K562 (cell line): ENCODE results near the gene HLA-DOB. TPM values are rescaled to one million over a fixed set of nuclear protein-coding genes. Genes with fewer than 3 reads are reported as not detected.
A peak's percentile ranks its signal among the peaks of the same experiment; 100 is the strongest.

Source experiments
- ATF7 ChIP-seq: fragments of 450-650 bp; IDR thresholded peaks from 2 replicates; pipeline ENCODE4 v1.7.1; 2014; ENCODE audit warnings: mild to moderate bottlenecking, moderate library complexity
- ELF2 ChIP-seq: fragments of 250-450 bp; sonication (Bioruptor Pico); IDR thresholded peaks from 2 replicates; pipeline ENCODE4 v1.5.0; 2021; ENCODE audit warnings: mild to moderate bottlenecking
- ERF ChIP-seq: fragments of 450-650 bp; formaldehyde crosslinking; IDR thresholded peaks from 2 replicates; pipeline ENCODE4 v1.4.0; 2020; ENCODE audit warnings: mild to moderate bottlenecking, mixed read lengths
- EZH2 ChIP-seq: IDR thresholded peaks from 2 replicates; pipeline ENCODE4 v1.6.1; 2012; ENCODE audit warnings: low read depth, mild to moderate bottlenecking, inconsistent platforms, low read length, borderline replicate concordance
- HBP1 ChIP-seq: fragments of 450-650 bp; formaldehyde crosslinking; IDR thresholded peaks from 2 replicates; pipeline ENCODE4 v1.4.0; 2022; ENCODE audit warnings: missing genetic modification characterization
- HMGN3 ChIP-seq: IDR thresholded peaks from 2 replicates; pipeline ENCODE4 v1.6.1; 2011; ENCODE audit warnings: borderline replicate concordance, low read depth, mild to moderate bottlenecking, mixed read lengths, low read length; ENCODE audit not compliant: insufficient read length; ENCODE audit errors: extremely low read depth
- HOXB6 ChIP-seq: fragments of 250-450 bp; sonication (Bioruptor Pico); IDR thresholded peaks from 2 replicates; pipeline ENCODE4 v1.5.1; 2022; ENCODE audit warnings: mild to moderate bottlenecking, borderline replicate concordance
- KHSRP ChIP-seq: fragments of 450-650 bp; IDR thresholded peaks from 2 replicates; pipeline ENCODE4 v1.6.1; 2017
- KLF13 ChIP-seq: fragments of 450-650 bp; IDR thresholded peaks from 2 replicates; pipeline ENCODE4 v1.6.1; 2016; ENCODE audit warnings: missing genetic modification characterization, low read depth, mild to moderate bottlenecking, missing compliant biosample characterization, moderate library complexity, borderline replicate concordance
- MBD2 ChIP-seq: sonication (generic); IDR thresholded peaks from 2 replicates; pipeline ENCODE4 v1.6.1; 2016; ENCODE audit warnings: low read depth, borderline replicate concordance
- MYC ChIP-seq, 2 experiments: fragments of 250-450 bp in 1 of 2; sonication (Bioruptor Pico) in 1 of 2; IDR thresholded peaks; 2 replicates each; pipeline versions ENCODE4 v1.5.1 to v1.6.1; 2012 to 2021; ENCODE audit warnings: low read depth in 2 of 2, borderline replicate concordance in 1 of 2, improper control_type of control experiment in 1 of 2, low read length in 1 of 2, mild to moderate bottlenecking in 1 of 2, moderate library complexity in 1 of 2
- NR2C2 ChIP-seq, 2 experiments: fragments of 200-800 bp in 1 of 2; sonication (Bioruptor generic) in 1 of 2; sonication (generic) in 1 of 2; formaldehyde crosslinking in 1 of 2; IDR thresholded peaks; 2 replicates each; pipeline versions ENCODE4 v1.6.1 to v1.8.0; 2016 to 2022; ENCODE audit warnings: mild to moderate bottlenecking in 1 of 2, missing compliant biosample characterization in 1 of 2, missing genetic modification characterization in 1 of 2, missing genetic modification reagents in 1 of 2
- NR4A1 ChIP-seq, 2 experiments: fragments of 250-450 bp in 1 of 2; fragments of 450-650 bp in 1 of 2; sonication (Bioruptor Pico) in 1 of 2; IDR thresholded peaks; 2 replicates each; pipeline versions ENCODE4 v1.4.0 to v1.6.1; 2016 to 2020; ENCODE audit warnings: mild to moderate bottlenecking in 2 of 2, missing compliant biosample characterization in 1 of 2, missing genetic modification characterization in 1 of 2, moderate library complexity in 1 of 2
- POLR2AphosphoS5 ChIP-seq: IDR thresholded peaks from 2 replicates; pipeline ENCODE4 v1.6.1; 2011; ENCODE audit warnings: mild to moderate bottlenecking, low read depth, low read length, moderate library complexity; ENCODE audit not compliant: control insufficient read depth, insufficient read depth
- PURB ChIP-seq: sonication (generic); formaldehyde crosslinking; IDR thresholded peaks from 2 replicates; pipeline ENCODE4 v1.9.0; 2021; ENCODE audit warnings: low read depth, mild to moderate bottlenecking, missing genetic modification reagents
- SIN3B ChIP-seq: fragments of 450-650 bp; IDR thresholded peaks from 2 replicates; pipeline ENCODE4 v1.6.1; 2017; ENCODE audit warnings: low read depth, mild to moderate bottlenecking, moderate library complexity
- ZNF253 ChIP-seq: fragments of 250-450 bp; sonication (Bioruptor Pico); conservative IDR thresholded peaks from 2 replicates; pipeline ENCODE4 v1.6.1; 2021; ENCODE audit warnings: mild to moderate bottlenecking
- ZNF3 ChIP-seq: fragments of 250-450 bp; sonication (Bioruptor Pico); IDR thresholded peaks from 2 replicates; pipeline ENCODE4 v1.5.0; 2021; ENCODE audit warnings: mild to moderate bottlenecking, moderate library complexity
- ZNF324 ChIP-seq: fragments of 250-450 bp; sonication (Bioruptor Pico); IDR thresholded peaks from 2 replicates; pipeline ENCODE4 v1.4.0; 2020; ENCODE audit warnings: mild to moderate bottlenecking
- ZNF79 ChIP-seq: fragments of 250-450 bp; sonication (Bioruptor Pico); IDR thresholded peaks from 2 replicates; pipeline ENCODE4 v1.4.0; 2020; ENCODE audit warnings: low read depth, mild to moderate bottlenecking, moderate library complexity
- polyA plus RNA-seq, 8 experiments: library from polyadenylated mRNA; depleted of rRNA in 4 of 8; stranded (reverse) in 5 of 8; unstranded in 3 of 8; fragments of >200 nt; fragmentation: Nextera tagmentation in 2 of 8; fragmentation: Illumina TruSeq in 1 of 8; extraction: Ambion mirVana in 2 of 8; extraction: Trizol in 1 of 8; gene quantifications; 2 replicates each; pipeline versions ENCODE4 v1.2.1 to v1.2.3, GENCODE V29; 2011 to 2014; ENCODE audit warnings: inconsistent platforms in 1 of 8, missing spikeins in 1 of 8
- total RNA-seq, 7 experiments: library from RNA; depleted of rRNA in 6 of 7; stranded (reverse); fragments of >200 nt in 6 of 7; fragmentation: Illumina TruSeq in 2 of 7; extraction: Trizol in 2 of 7; gene quantifications; 2 replicates each; pipeline versions ENCODE4 v1.2.1 to v1.2.3, GENCODE V29; 2011 to 2021; ENCODE audit warnings: low replicate concordance in 1 of 7
- TF ChIP-seq, protein P1 (sequence below), 2 experiments: fragments of 150-350 bp in 1 of 2; IDR thresholded peaks; 2 replicates each; pipeline ENCODE4 v1.6.1; 2012 to 2016; ENCODE audit warnings: low read depth in 2 of 2, low read length in 2 of 2, mild to moderate bottlenecking in 1 of 2, moderate library complexity in 1 of 2

HLA-DOB gene
- total and polyA plus RNA-seq, 9 of the 15 experiments (the other 6 are each of a cell fraction or from before 2014, with no cell fraction given), result 1.2 to 4.0 (median 2.5) TPM

DNA sequence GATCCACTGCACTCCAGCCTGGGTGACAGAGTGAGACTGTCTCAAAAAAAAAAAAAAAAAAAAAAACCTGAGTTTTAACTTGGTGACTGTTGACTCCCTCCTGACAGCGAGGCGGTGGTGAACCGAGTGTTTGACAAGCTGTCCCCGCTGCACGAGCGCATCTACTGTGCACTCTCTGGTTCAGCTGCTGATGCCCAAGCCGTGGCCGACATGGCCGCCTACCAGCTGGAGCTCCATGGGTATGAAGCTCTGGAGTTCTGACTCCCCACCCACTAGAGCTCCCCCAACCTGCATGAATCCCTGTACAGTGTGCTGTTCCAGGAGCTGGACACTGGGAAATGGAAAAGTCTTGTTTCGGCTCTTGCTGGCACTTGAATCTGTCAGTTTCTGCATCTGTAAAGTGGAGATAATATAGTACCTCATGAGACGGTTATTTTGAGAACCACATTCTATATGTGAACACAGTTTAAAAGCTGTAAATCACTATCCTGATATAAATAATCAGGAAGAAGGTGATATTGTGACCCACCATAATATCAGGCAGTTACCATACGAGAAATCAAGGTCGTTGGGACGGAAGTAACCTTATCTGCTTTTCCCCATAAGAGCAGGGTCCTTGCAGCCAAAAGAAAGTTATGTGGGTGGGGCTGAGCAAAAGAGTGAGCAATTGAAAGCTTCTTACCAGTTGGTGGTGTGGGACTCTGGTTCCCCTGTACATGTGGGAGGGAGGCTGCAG, 40.5 kb upstream of the HLA-DOB start (continued):
- no peak for TF ChIP-seq KLF13 (tag)
- no peak for TF ChIP-seq PURB (CRISPR knock-in tag)
- no peak for TF ChIP-seq ZNF253 (CRISPR knock-in tag)
- TF ChIP-seq HOXB6 (CRISPR knock-in tag), result no peak
- no peak for TF ChIP-seq ZNF3 (CRISPR knock-in tag)
- no peak for TF ChIP-seq HMGN3
- no peak for TF ChIP-seq ERF
- TF ChIP-seq EZH2, result no peak
- TF ChIP-seq ZNF324 (CRISPR knock-in tag), result 0 out of 2 replicates have a peak, but pooled peaks have one; percentile 32
- TF ChIP-seq ATF7, result no peak
- TF ChIP-seq MBD2, result no peak
- no peak for TF ChIP-seq NR4A1 (CRISPR knock-in tag; IDR thresholded peaks at IDR 0.05)
- no peak for TF ChIP-seq NR4A1 (tag; IDR thresholded peaks at IDR 0.05)
- TF ChIP-seq HBP1 (CRISPR knock-in tag), result no peak
- TF ChIP-seq KHSRP, result no peak
- TF ChIP-seq MYC (IDR thresholded peaks at IDR 0.05; ENCODE audit: low read depth, low read length), result no peak
- TF ChIP-seq MYC (CRISPR knock-in tag; IDR thresholded peaks at IDR 0.05; ENCODE audit: borderline replicate concordance, low read depth), result no peak
- peak; percentile 71 for TF ChIP-seq POLR2AphosphoS5
- TF ChIP-seq SIN3B, result no peak
- TF ChIP-seq ZNF79 (CRISPR knock-in tag), result no peak
- TF ChIP-seq NR2C2 (CRISPR knock-in tag; IDR thresholded peaks at IDR 0.05), result no peak
- TF ChIP-seq NR2C2 (tag; IDR thresholded peaks at IDR 0.05), result no peak
- TF ChIP-seq ELF2 (CRISPR knock-in tag), result no peak
- TF ChIP-seq, protein P1, sequence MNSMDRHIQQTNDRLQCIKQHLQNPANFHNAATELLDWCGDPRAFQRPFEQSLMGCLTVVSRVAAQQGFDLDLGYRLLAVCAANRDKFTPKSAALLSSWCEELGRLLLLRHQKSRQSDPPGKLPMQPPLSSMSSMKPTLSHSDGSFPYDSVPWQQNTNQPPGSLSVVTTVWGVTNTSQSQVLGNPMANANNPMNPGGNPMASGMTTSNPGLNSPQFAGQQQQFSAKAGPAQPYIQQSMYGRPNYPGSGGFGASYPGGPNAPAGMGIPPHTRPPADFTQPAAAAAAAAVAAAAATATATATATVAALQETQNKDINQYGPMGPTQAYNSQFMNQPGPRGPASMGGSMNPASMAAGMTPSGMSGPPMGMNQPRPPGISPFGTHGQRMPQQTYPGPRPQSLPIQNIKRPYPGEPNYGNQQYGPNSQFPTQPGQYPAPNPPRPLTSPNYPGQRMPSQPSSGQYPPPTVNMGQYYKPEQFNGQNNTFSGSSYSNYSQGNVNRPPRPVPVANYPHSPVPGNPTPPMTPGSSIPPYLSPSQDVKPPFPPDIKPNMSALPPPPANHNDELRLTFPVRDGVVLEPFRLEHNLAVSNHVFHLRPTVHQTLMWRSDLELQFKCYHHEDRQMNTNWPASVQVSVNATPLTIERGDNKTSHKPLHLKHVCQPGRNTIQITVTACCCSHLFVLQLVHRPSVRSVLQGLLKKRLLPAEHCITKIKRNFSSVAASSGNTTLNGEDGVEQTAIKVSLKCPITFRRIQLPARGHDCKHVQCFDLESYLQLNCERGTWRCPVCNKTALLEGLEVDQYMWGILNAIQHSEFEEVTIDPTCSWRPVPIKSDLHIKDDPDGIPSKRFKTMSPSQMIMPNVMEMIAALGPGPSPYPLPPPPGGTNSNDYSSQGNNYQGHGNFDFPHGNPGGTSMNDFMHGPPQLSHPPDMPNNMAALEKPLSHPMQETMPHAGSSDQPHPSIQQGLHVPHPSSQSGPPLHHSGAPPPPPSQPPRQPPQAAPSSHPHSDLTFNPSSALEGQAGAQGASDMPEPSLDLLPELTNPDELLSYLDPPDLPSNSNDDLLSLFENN (IDR thresholded peaks at IDR 0.05; ENCODE audit: low read depth in 2 of 2, low read length in 2 of 2), result 0 out of 4 replicates have a peak, but pooled peaks of 1 of the 2 experiments have one; percentile 27
